Stimulated activated CD4-positive, alpha-beta T cell treated with anti-CD3 and anti-CD28 coated beads, Interleukin-15, amount 100 ng/mL, for 48 hours (primary cell): ENCODE results near the gene ILRUN.
A peak's percentile ranks its signal among the peaks of the same experiment; 100 is the strongest.
"Not testable (repeated sequence)": the region's sequence is repeated elsewhere in the genome, so short reads cannot be mapped to it uniquely, and the experiment has no call there.

Source experiments
- DNase-seq, 2 donors: peaks; one replicate each; pipeline ENCODE4 v3.0.0-alpha.2; 2020; ENCODE audit warnings: low read depth in 2 of 2

ILRUN gene

DNA sequence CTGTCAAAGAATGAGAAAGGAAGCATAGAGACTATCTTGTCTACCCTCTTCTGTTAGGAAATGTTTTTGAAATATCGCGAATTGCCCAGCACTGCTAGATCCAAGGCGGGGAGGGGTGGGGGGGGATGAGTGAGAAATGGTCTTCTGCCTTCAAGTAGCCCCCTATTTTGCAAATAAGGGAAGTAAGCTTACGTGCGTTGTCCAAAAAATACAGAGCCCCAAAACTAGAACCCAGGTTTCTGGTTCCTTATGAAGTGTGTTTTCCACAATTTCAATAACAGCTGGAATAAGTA lies 923 bp upstream of the ILRUN start:
- no peak for DNase-seq

DNA sequence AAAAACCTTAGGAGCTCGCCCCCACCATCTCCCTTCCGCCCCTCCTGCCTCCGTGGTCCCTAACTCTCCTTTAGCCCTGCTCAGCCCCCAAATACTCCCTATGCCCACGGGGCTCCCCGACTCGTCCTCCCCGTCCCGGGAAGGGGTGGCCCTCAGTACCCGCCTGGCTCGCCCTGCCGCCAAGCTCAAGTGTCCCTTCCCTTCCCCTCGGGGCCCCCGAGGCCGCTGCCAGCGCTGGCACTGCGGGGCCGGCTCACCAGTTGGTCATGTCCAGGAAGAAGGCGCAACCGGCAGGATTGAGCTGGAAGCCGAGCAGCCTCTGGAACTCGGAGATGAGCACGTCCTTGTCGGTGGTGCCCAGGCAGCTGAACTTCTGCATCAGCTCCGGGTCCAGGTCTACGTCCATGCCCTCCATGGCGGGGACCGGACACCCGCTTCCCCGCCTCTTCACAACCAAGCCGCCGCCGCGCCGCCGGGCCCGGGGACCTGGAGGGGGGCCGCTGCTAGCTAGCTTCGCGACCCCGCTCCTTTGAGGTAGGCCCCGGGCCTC lies 303 bp downstream of the ILRUN start:
- DNase-seq: peak in 1 of 2 donors; percentile 7

DNA sequence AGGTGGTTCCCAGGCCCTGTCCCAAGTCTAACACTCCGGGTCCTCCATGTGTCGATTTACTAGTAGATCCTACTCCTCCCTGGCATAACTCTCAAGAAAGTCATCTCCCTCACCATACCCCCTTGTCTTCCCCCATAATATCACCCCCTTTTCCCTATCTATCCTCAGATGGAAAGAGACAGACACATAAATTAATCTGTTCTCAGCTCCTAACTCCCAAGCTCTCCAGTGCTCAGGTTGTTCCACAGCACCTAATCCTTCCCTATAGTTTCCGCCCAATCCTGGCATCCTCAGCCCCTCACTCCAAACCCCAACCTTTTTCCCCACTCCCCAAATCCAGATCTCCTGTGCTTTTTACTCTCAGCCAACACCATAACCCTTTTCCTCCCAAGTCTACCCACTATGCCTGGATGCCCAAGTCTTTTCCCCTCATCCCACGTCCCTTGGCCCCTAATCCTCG lies 808 bp downstream of the ILRUN start:
- no peak for DNase-seq

GRCh38 chr6:34692280-34692679 lies 4.3 kb downstream of the ILRUN start:
- no peak for DNase-seq

GRCh38 chr6:34689742-34690141 lies 6.8 kb downstream of the ILRUN start:
- DNase-seq: no peak

GRCh38 chr6:34688956-34689355 lies 7.6 kb downstream of the ILRUN start:
- DNase-seq: no peak

DNA sequence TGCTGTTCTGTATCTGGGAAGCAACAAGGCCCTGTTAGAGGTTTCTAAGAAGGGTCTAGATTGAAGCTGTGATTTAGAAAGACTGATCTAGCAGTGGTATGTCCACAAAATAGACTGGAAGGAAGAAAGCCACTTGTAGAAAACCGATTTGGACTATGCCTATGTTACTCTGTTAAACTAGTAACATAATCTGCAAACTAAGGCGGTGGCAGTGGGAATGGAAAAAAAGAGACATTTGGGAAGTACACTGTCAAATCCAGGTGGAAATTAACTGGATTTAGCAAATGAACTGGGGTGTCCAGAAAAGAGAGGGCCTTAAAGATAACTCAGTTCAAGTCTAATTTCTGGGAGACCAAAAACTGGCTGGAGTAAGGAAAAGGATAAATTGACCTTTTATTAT lies 11.6 kb downstream of the ILRUN start:
- no peak for DNase-seq

DNA sequence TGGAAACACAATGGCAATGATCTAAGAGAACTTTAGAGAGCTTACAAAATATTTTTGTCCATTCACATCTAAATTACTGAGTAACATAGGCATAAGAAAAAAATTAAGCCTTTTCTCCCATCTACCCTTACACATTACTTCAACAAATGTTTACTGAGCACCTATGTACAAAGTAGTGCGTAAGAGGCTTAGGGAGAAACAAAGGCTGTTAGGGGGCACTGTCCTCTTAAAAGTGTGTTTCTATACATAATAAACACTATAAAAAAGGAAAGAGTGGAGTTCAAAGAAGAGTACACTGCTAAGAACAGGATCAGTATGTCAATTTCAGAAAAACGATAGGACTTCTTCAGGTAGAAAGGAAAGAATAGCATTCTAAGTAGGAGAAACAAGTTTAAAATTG lies 12.2 kb downstream of the ILRUN start:
- DNase-seq: no peak

GRCh38 chr6:34680802-34681515 lies 15.6 kb downstream of the ILRUN start:
- DNase-seq: no peak

- not testable (repeated sequence) for DNase-seq
Measured at GRCh38 chr6:34680313-34680712, 16.3 kb downstream of the ILRUN start.

DNA sequence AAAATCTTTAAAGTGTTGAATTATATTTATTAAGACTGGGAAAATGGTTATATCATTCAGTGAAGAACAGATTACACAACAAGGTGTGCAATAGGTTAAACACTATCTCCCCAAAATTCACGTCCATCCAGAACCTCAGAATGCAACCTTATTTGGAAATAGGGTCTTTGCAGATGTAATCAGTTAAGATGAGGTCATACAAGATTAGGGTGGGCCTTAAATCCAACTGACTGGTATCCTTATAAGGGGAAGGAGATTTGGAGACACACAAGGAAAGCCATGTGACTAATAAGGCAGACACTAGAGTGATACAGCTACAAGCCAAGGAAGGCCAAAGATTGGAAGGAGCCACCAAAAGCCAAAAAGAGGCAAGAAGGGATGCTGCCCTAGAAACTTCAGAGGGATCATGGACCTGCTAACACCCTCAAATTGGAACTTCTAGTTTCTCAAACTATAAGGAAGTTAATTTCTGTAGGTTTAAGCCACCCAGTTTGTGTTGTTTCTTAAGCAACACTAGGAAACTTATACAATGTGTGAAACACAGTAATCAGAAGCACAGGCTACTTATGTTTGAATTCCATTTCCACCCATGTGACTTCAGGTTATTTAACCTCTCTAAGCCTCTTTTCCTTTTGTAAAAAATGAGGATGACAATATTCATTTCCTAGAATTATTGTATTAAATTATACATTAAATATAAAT lies 16.9 kb downstream of the ILRUN start:
- DNase-seq: no peak

DNA sequence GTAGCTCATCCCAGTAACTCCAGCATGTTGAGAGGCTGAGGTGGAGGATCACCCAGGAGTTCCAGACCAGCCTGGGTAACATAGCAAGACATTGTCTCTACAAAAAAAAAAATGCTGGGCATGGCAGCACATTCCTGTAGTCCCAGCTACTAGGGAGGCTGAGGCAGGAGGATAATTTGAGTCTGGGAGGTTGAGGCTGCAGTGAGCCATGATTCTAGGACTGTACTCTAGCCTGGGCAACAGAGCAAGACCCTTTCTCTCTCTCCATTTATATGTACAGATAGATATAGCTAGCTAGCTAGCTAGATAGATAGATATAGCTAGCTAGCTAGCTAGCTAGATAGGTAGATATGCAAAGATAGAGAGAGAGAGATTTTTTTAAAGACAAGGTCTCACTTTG lies 20.4 kb downstream of the ILRUN start:
- DNase-seq: no peak

DNA sequence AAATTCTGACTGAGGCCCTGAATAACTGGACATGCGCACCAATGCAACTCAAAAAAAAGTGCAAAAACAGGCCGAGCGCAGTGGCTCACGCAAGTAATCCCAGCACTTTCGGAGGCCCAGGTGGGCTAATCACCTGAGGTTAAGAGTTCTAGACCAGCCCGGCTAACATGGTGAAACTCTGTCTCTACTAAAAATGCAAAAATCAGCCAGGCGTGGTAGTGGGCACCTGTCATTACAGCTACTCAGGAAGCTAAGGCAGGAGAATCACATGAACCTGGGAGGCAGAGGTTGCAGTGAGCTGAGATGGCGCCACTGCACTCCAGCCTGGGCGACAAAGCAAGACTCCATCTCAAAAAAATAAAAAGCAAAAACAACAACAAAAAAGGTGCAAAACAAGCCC lies 21.6 kb downstream of the ILRUN start:
- not testable (repeated sequence) for DNase-seq

DNA sequence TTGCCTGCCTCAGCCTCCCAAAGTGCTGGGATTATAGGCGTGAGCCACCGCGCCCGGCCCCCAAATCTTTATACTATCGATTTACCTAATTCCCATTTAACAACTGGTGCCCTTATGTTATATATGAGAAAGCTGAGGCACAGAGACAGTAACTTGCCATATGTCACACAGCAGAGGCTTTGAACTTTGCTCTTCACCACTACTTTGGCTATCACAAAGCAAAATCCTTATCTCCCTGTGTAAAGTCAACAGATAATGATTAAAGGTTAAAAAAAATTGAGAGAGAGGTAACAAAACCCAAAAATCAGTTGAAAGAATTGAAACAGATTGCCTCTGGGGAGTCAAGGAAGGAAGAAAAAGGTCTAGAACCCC lies 22.3 kb downstream of the ILRUN start:
- DNase-seq: no peak

- no peak for DNase-seq
Measured at GRCh38 chr6:34673064-34673463, 23.5 kb downstream of the ILRUN start.

DNA sequence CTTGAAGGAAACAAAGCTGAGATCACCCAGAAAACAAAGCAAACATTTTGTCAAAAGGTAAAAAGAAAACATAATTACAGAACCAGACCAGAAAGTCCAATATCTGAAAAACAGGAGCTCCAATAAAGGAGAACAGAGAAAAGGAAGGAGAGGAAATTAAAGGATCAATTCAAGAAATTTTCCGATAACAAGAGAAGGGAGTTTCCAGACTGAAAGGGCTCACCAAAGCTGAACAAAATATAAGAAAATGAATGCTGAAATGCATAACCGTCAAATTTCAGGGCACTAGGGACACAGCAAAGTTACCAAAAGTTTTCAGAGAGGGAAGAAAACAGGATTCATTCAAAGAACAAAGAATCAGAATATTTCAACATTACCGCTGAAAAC lies 23.9 kb downstream of the ILRUN start:
- no peak for DNase-seq

GRCh38 chr6:34671801-34672656 lies 24.5 kb downstream of the ILRUN start:
- DNase-seq: peak; percentile 55 to 65

DNA sequence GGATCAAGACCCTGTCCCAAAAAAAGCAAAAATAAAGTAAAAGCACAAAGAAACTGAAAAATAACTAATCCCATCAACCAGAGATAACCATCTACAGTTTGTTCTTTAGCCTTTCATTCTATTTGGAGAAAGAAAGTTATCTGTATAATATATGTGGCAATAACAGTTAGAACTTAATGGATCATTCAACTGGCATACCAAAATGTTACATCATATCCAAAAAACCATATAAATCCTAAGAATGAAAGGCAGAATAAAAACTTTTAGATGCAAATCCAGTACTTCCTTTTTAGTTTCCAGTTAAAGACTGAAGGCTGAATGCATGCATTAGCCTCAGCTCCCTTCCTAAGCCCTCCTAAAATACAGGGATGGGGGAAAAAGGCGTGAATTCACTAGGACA lies 25.2 kb downstream of the ILRUN start:
- no peak for DNase-seq

- DNase-seq: not testable (repeated sequence)
Measured at GRCh38 chr6:34668799-34669198, 27.8 kb downstream of the ILRUN start.

GRCh38 chr6:34667481-34668238 lies 28.9 kb downstream of the ILRUN start:
- no peak for DNase-seq

GRCh38 chr6:34665019-34665418 lies 31.5 kb downstream of the ILRUN start:
- no peak for DNase-seq
